K562 (cell line): ENCODE results near the gene DTNBP1. TPM values are rescaled to one million over a fixed set of nuclear protein-coding genes. Genes with fewer than 3 reads are reported as not detected.

Experiments used
- CC2D1A ChIP-seq: fragments of 450-650 bp; IDR thresholded peaks from 2 replicates; pipeline ENCODE4 v1.6.1; 2017; ENCODE audit warnings: mild to moderate bottlenecking
- CHD4 ChIP-seq: fragments of 200-600 bp; sonication (generic); IDR thresholded peaks from 3 replicates; pipeline ENCODE4 v1.6.1; 2012; ENCODE audit warnings: low read depth, mild to moderate bottlenecking, mixed read lengths, low read length, inconsistent platforms; ENCODE audit not compliant: insufficient read depth, insufficient replicate concordance, poor library complexity, severe bottlenecking
- E2F4 ChIP-seq: sonication (generic); formaldehyde crosslinking; IDR thresholded peaks from 2 replicates; pipeline ENCODE4 v1.8.0; 2022; ENCODE audit warnings: mild to moderate bottlenecking, low read depth, missing genetic modification reagents
- ESRRA ChIP-seq: fragments of 450-650 bp; IDR thresholded peaks from 2 replicates; pipeline ENCODE4 v1.6.1; 2014; ENCODE audit warnings: low read depth, mild to moderate bottlenecking, moderate library complexity, borderline replicate concordance
- FOXJ3 ChIP-seq: sonication (generic); formaldehyde crosslinking; IDR thresholded peaks from 2 replicates; pipeline ENCODE4 v1.4.0; 2020; ENCODE audit warnings: mild to moderate bottlenecking, missing genetic modification reagents
- HLTF ChIP-seq: fragments of 450-650 bp; IDR thresholded peaks from 2 replicates; pipeline ENCODE4 v1.6.1; 2016
- MNT ChIP-seq, 2 experiments: fragments of 450-650 bp; conservative IDR thresholded peaks; 2 replicates each; pipeline ENCODE4 v1.6.1; 2017; ENCODE audit warnings: mild to moderate bottlenecking in 2 of 2, moderate library complexity in 2 of 2
- MYC ChIP-seq, 2 experiments: fragments of 250-450 bp in 1 of 2; sonication (Bioruptor Pico) in 1 of 2; IDR thresholded peaks; 2 replicates each; pipeline versions ENCODE4 v1.5.1 to v1.6.1; 2012 to 2021; ENCODE audit warnings: low read depth in 2 of 2, borderline replicate concordance in 1 of 2, improper control_type of control experiment in 1 of 2, low read length in 1 of 2, mild to moderate bottlenecking in 1 of 2, moderate library complexity in 1 of 2
- PKNOX1 ChIP-seq: fragments of 450-650 bp; IDR thresholded peaks from 2 replicates; pipeline ENCODE4 v1.6.1; 2016
- RERE ChIP-seq: sonication (generic); formaldehyde crosslinking; IDR thresholded peaks from 2 replicates; pipeline ENCODE4 v1.8.0; 2023; ENCODE audit warnings: missing genetic modification reagents, mild to moderate bottlenecking, borderline replicate concordance
- TBP ChIP-seq: optimal IDR thresholded peaks from 2 replicates; pipeline ENCODE3; 2011; ENCODE audit warnings: low read depth, low read length, improper control_type of control experiment
- ZNF592 ChIP-seq: fragments of 450-650 bp; IDR thresholded peaks from 2 replicates; pipeline ENCODE4 v1.6.1; 2017; ENCODE audit warnings: antibody characterized with exemption, mild to moderate bottlenecking
- polyA plus RNA-seq, 8 experiments: library from polyadenylated mRNA; depleted of rRNA in 4 of 8; stranded (reverse) in 5 of 8; unstranded in 3 of 8; fragments of >200 nt; fragmentation: Nextera tagmentation in 2 of 8; fragmentation: Illumina TruSeq in 1 of 8; extraction: Ambion mirVana in 2 of 8; extraction: Trizol in 1 of 8; gene quantifications; 2 replicates each; pipeline versions ENCODE4 v1.2.1 to v1.2.3, GENCODE V29; 2011 to 2014; ENCODE audit warnings: inconsistent platforms in 1 of 8, missing spikeins in 1 of 8
- total RNA-seq, 7 experiments: library from RNA; depleted of rRNA in 6 of 7; stranded (reverse); fragments of >200 nt in 6 of 7; fragmentation: Illumina TruSeq in 2 of 7; extraction: Trizol in 2 of 7; gene quantifications; 2 replicates each; pipeline versions ENCODE4 v1.2.1 to v1.2.3, GENCODE V29; 2011 to 2021; ENCODE audit warnings: low replicate concordance in 1 of 7

DTNBP1 gene
- total and polyA plus RNA-seq, 9 of the 15 experiments (the other 6 are each of a cell fraction or from before 2014, with no cell fraction given), result 16.7 to 54.5 (median 21.4) TPM

GRCh38 chr6:15628499-15629131 is 34.2 kb downstream of the DTNBP1 start (continued):
- peak; percentile 50; the same call in 1 of the 2 replicates for TF ChIP-seq ZNF592
- no peak for TF ChIP-seq RERE (CRISPR knock-in tag)
- 0 out of 4 replicates have a peak, but pooled peaks of 1 of the 2 experiments have one; percentile 16 for TF ChIP-seq MNT (conservative IDR thresholded peaks at IDR 0.05)
- TF ChIP-seq CC2D1A, result 0 out of 2 replicates have a peak, but pooled peaks have one; percentile 12
- no peak for TF ChIP-seq FOXJ3 (CRISPR knock-in tag)
- no peak for TF ChIP-seq E2F4 (CRISPR knock-in tag)
- no peak for TF ChIP-seq PKNOX1
- TF ChIP-seq ESRRA, result peak; percentile 30; the same call in 1 of the 2 replicates
- TF ChIP-seq CHD4, result peak; percentile 38
- 0 out of 2 replicates have a peak, but pooled peaks have one; percentile 32 for TF ChIP-seq HLTF
- no peak for TF ChIP-seq MYC (IDR thresholded peaks at IDR 0.05; ENCODE audit: low read depth, low read length)
- no peak for TF ChIP-seq MYC (CRISPR knock-in tag; IDR thresholded peaks at IDR 0.05; ENCODE audit: borderline replicate concordance, low read depth)
- TF ChIP-seq TBP, result no peak
